Glomerular endothelial cell (primary cell): Measurements from ENCODE around the gene TP53BP2. TPM values are rescaled to one million over a fixed set of nuclear protein-coding genes. Genes with fewer than 3 reads are reported as not detected.
"Not testable (repeated sequence)": the region's sequence is repeated elsewhere in the genome, so short reads cannot be mapped to it uniquely, and the experiment has no call there.

Experiments used
- DNase-seq: peaks from one replicate; pipeline ENCODE4 v3.0.0-alpha.2; 2011; ENCODE audit warnings: low read depth, low spot score; ENCODE audit errors: extremely low read depth
- total RNA-seq: library from RNA; depleted of rRNA; stranded (reverse); fragments of >200 nt; gene quantifications from 2 replicates; pipeline ENCODE4 v1.2.3, GENCODE V29; 2015

The TP53BP2 gene
- 32.8 and 38.1 TPM in 2 replicates for total RNA-seq

GRCh38 chr1:223845810-223846682 lies at the start of gene TP53BP2:
Gene TP53BP2, minus strand, starts transcription at chr1:223845947. Its CDS starts 267 bp downstream, at chr1:223845680.
- DNase-seq = no peak

- not testable (repeated sequence) for DNase-seq
These were observed 44.7 kb upstream of the TP53BP2 start for GRCh38 chr1:223890494-223890893.

- DNase-seq = not testable (repeated sequence)
These were observed 43.6 kb upstream of the TP53BP2 start for GRCh38 chr1:223889319-223889718.

- peak; percentile 92 for DNase-seq
These were observed 42.1 kb upstream of the TP53BP2 start for GRCh38 chr1:223887747-223888418.

- no peak for DNase-seq
These were observed 40.8 kb upstream of the TP53BP2 start for GRCh38 chr1:223886516-223886921.

- no peak for DNase-seq
These were observed 39.9 kb upstream of the TP53BP2 start for GRCh38 chr1:223885614-223886013.

- DNase-seq = no peak
These were observed 33.0 kb upstream of the TP53BP2 start for GRCh38 chr1:223878598-223879325.

- DNase-seq = no peak
These were observed 32.1 kb upstream of the TP53BP2 start for GRCh38 chr1:223877804-223878203.

GRCh38 chr1:223876590-223876989 lies 30.8 kb upstream of the TP53BP2 start:
- no peak for DNase-seq

GRCh38 chr1:223873044-223873443 lies 27.3 kb upstream of the TP53BP2 start:
- DNase-seq = no peak

- no peak for DNase-seq
These were observed 26.7 kb upstream of the TP53BP2 start for GRCh38 chr1:223872308-223872901.

- no peak for DNase-seq
These were observed 25.1 kb upstream of the TP53BP2 start for GRCh38 chr1:223870617-223871574.

- DNase-seq = not testable (repeated sequence)
These were observed 19.0 kb upstream of the TP53BP2 start for GRCh38 chr1:223864599-223865368.

- DNase-seq = no peak
These were observed 18.3 kb upstream of the TP53BP2 start for GRCh38 chr1:223864084-223864483.

GRCh38 chr1:223861904-223862303 lies 16.2 kb upstream of the TP53BP2 start:
- no peak for DNase-seq

GRCh38 chr1:223860051-223860622 lies 14.4 kb upstream of the TP53BP2 start:
- DNase-seq = no peak

GRCh38 chr1:223859058-223859457 lies 13.3 kb upstream of the TP53BP2 start:
- DNase-seq = no peak

GRCh38 chr1:223856386-223856785 lies 10.6 kb upstream of the TP53BP2 start:
- no peak for DNase-seq

GRCh38 chr1:223853748-223854147 lies 8.0 kb upstream of the TP53BP2 start:
- no peak for DNase-seq
